Muscle layer of colon (tissue), 2 donors: ENCODE data around the gene ERICH6.
A peak's percentile ranks its signal among the peaks of the same experiment; 100 is the strongest.

Experiments
- H3K27ac ChIP-seq: one replicate; pipeline ENCODE4 v1.7.0; 2013; ENCODE audit warnings: low read depth, mild to moderate bottlenecking, low read length, moderate library complexity
- H3K27me3 ChIP-seq, 2 donors: one replicate each; pipeline ENCODE4 v1.7.0; 2013; ENCODE audit warnings: low read length in 2 of 2, mild to moderate bottlenecking in 2 of 2; ENCODE audit not compliant: insufficient read depth in 2 of 2, control insufficient read depth in 1 of 2
- H3K36me3 ChIP-seq: one replicate; pipeline ENCODE4 v1.7.0; 2013; ENCODE audit warnings: mild to moderate bottlenecking, low read length; ENCODE audit not compliant: insufficient read depth
- H3K4me1 ChIP-seq: one replicate; pipeline ENCODE4 v1.7.0; 2013; ENCODE audit warnings: mild to moderate bottlenecking, low read length; ENCODE audit not compliant: insufficient read depth
- H3K4me3 ChIP-seq, 2 donors: one replicate each; pipeline ENCODE4 v1.7.0; 2013; ENCODE audit warnings: low read length in 2 of 2, low read depth in 1 of 2, mild to moderate bottlenecking in 1 of 2, moderate library complexity in 1 of 2
- H3K9ac ChIP-seq: one replicate; pipeline ENCODE4 v1.7.0; 2013; ENCODE audit warnings: low read length
- H3K9me3 ChIP-seq: one replicate; pipeline ENCODE4 v1.7.0; 2013; ENCODE audit warnings: mild to moderate bottlenecking, low read length
- donor health status: abdominal sarcoma.
- donor health status: Adenocarcinoma of cecum.

The ERICH6 gene

GRCh38 chr3:150703299-150703755, 393 bp downstream of the ERICH6 start:
- no peak overlapping the region for H3K9ac ChIP-seq
- H3K4me3 ChIP-seq, result peak overlapping the region; percentile 65 to 71
- no peaks in the 10 kb centered on the region for H3K27me3 ChIP-seq
- H3K4me1 ChIP-seq, result no peaks in the 10 kb centered on the region
- no peaks in the 10 kb centered on the region for H3K36me3 ChIP-seq
- H3K27ac ChIP-seq, result peak overlapping the region; percentile 76
- no peaks in the 10 kb centered on the region for H3K9me3 ChIP-seq

DNA sequence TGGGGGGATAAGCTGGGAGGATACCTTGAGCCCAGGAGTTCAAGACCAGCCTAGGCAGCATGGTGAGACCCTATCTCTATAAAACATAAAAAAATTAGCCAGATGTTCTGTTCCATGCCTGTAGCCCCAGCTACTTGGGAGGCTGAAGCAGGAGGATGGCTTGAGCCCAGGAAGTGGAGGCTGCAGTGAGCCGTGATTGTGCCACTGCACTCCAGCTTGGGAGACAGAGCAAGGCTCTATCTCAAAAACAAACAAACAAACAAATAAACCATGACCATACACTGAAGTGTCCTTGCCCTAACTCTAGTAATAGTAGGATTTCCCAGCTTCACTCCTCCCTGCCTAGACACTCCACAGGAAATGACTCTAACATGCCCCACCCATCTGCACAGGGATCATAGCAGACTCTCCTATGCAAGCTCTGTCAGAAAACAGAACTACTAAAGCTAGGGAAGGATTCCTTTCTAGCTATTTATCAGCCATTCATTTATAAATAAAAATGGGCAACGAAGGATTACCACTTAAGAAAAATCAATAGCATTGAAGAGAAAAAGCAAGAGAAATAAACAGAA, 4.6 kb downstream of the ERICH6 start:
- Histone ChIP-seq H3K9ac (no peak overlapping the region), H3K36me3 (no peaks in the 10 kb centered on the region), H3K4me3 (no peak overlapping the region), H3K27me3 (no peaks in the 10 kb centered on the region), H3K9me3 (no peaks in the 10 kb centered on the region), H3K4me1 (no peaks in the 10 kb centered on the region), H3K27ac (no peak overlapping the region)

- Histone ChIP-seq H3K9me3 (no peaks in the 10 kb centered on the region), H3K27ac (no peak overlapping the region), H3K9ac (no peak overlapping the region)
Measured at GRCh38 chr3:150697646-150698045, 6.1 kb downstream of the ERICH6 start.

GRCh38 chr3:150691414-150692040, 12.2 kb downstream of the ERICH6 start:
- Histone ChIP-seq H3K36me3 (no peaks in the 10 kb centered on the region), H3K4me1 (no peaks in the 10 kb centered on the region)

More at GRCh38 chr3:150697646-150698045, 6.1 kb downstream of the ERICH6 start:
- Histone ChIP-seq H3K27me3 (no peaks in the 10 kb centered on the region), H3K4me3 (no peak overlapping the region), H3K4me1 (no peaks in the 10 kb centered on the region), H3K36me3 (no peaks in the 10 kb centered on the region)

DNA sequence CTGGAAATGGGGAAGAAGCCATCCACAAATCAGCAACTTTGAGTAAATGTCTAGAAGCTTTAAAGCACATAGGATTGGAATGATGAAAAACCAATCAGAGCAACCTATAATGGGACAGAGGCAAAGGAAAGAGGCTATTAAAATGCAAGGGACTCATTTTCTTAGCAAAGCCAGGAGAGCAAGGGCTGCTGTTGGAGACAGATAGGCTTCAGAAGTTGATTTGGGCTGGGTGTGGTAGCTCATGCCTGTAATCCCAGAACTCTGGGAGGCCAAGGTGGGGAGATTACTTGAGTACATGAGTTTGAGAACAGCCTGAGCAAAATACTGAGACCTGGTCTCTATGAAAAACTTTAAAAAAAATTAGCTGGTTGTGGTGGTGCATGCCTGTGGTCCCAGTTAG, 16.1 kb downstream of the ERICH6 start:
- no peaks in the 10 kb centered on the region for H3K36me3 ChIP-seq
- H3K27ac ChIP-seq, result no peak overlapping the region
- H3K27me3 ChIP-seq, result no peaks in the 10 kb centered on the region
- H3K9ac ChIP-seq, result no peak overlapping the region
- H3K4me3 ChIP-seq, result no peak overlapping the region
- H3K4me1 ChIP-seq, result no peaks in the 10 kb centered on the region
- no peaks in the 10 kb centered on the region for H3K9me3 ChIP-seq

More at GRCh38 chr3:150691414-150692040, 12.2 kb downstream of the ERICH6 start:
- H3K4me3 ChIP-seq, result no peak overlapping the region
- H3K27ac ChIP-seq, result no peak overlapping the region
- H3K27me3 ChIP-seq, result no peaks in the 10 kb centered on the region
- no peak overlapping the region for H3K9ac ChIP-seq
- H3K9me3 ChIP-seq, result no peaks in the 10 kb centered on the region

DNA sequence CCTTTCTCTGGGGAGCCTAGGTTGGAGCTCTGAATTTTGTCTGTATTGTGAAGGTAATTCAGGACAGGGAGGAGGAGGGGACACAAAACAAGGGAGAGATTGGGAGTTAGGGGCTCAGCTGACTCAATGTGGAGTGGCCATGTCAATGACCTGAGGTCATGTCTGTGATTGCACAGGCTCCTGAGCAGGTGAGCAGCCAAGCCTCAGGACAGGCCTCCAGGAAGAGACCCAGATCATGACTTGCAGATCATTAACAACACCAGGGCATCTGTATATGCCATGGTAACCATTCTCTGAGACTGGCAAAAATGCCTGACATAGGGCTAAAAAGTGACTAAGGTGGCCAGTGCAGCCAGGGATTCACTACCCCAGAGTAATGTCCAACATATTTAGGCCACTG, 20.9 kb downstream of the ERICH6 start:
- Histone ChIP-seq H3K36me3 (no peaks in the 10 kb centered on the region), H3K27ac (no peak overlapping the region), H3K4me3 (no peak overlapping the region), H3K9ac (no peak overlapping the region), H3K27me3 (no peaks in the 10 kb centered on the region), H3K9me3 (no peaks in the 10 kb centered on the region), H3K4me1 (no peaks in the 10 kb centered on the region)

GRCh38 chr3:150682279-150682678, 21.4 kb downstream of the ERICH6 start:
- Histone ChIP-seq H3K9ac (no peak overlapping the region), H3K4me1 (no peaks in the 10 kb centered on the region), H3K27ac (no peak overlapping the region), H3K36me3 (no peaks in the 10 kb centered on the region), H3K9me3 (no peaks in the 10 kb centered on the region), H3K4me3 (no peak overlapping the region), H3K27me3 (no peaks in the 10 kb centered on the region)

DNA sequence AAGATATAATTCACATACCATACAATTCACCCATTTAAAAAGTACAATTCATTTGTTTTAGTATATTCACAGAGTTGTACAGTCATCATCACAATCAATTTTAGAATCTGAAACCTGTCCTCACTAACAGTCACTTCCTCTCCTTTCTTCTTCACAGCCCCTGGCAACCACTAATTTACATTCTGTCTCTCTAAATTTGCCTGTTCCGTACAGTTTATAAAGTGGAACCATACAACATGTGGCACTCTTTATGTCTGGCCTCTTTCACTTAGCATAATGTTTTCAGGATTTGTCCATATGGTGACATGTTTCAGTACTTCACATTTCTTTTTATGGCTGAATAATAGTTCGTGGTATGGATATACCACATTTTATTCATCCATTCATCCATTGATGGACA, 22.7 kb downstream of the ERICH6 start:
- no peaks in the 10 kb centered on the region for H3K36me3 ChIP-seq
- H3K27me3 ChIP-seq, result no peaks in the 10 kb centered on the region
- no peak overlapping the region for H3K4me3 ChIP-seq
- H3K9me3 ChIP-seq, result no peaks in the 10 kb centered on the region
- no peak overlapping the region for H3K9ac ChIP-seq
- no peak overlapping the region for H3K27ac ChIP-seq
- H3K4me1 ChIP-seq, result no peaks in the 10 kb centered on the region

- H3K9ac ChIP-seq, result no peak overlapping the region
- no peak overlapping the region for H3K27ac ChIP-seq
- no peaks in the 10 kb centered on the region for H3K4me1 ChIP-seq
- no peaks in the 10 kb centered on the region for H3K9me3 ChIP-seq
- H3K27me3 ChIP-seq, result no peaks in the 10 kb centered on the region
- H3K4me3 ChIP-seq, result no peak overlapping the region
- no peaks in the 10 kb centered on the region for H3K36me3 ChIP-seq
Measured at GRCh38 chr3:150680562-150680961, 23.2 kb downstream of the ERICH6 start.

- no peak overlapping the region for H3K4me3 ChIP-seq
- H3K27ac ChIP-seq, result no peak overlapping the region
- H3K9me3 ChIP-seq, result no peaks in the 10 kb centered on the region
- H3K27me3 ChIP-seq, result no peaks in the 10 kb centered on the region
- H3K36me3 ChIP-seq, result no peaks in the 10 kb centered on the region
- H3K4me1 ChIP-seq, result no peaks in the 10 kb centered on the region
- no peak overlapping the region for H3K9ac ChIP-seq
Measured at GRCh38 chr3:150675587-150675986, 28.1 kb downstream of the ERICH6 start.

DNA sequence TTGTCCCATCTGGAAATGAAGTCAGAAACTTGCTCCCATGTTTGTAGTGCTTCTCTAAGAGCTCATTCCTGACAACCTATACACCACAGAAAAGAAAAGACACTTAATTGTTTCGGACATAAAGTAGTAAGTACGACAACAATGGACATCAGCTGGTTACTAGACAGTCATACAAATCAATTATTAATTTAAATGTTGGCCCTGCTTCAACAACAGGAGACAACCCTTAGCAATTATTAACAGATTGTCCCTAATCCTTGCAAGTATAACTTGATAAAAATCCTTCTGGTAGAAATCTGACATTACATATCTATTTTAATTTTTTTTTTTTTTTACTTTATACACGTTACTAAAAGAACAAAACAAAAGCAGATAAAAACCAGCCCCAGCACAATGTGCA, 29.8 kb downstream of the ERICH6 start:
- H3K4me1 ChIP-seq, result no peaks in the 10 kb centered on the region
- no peaks in the 10 kb centered on the region for H3K36me3 ChIP-seq
- H3K4me3 ChIP-seq, result no peak overlapping the region
- H3K9me3 ChIP-seq, result no peaks in the 10 kb centered on the region
- H3K9ac ChIP-seq, result no peak overlapping the region
- no peaks in the 10 kb centered on the region for H3K27me3 ChIP-seq
- H3K27ac ChIP-seq, result no peak overlapping the region

- Histone ChIP-seq H3K4me1 (no peaks in the 10 kb centered on the region), H3K27me3 (no peaks in the 10 kb centered on the region), H3K4me3 (no peak overlapping the region), H3K36me3 (no peaks in the 10 kb centered on the region), H3K9ac (no peak overlapping the region), H3K27ac (no peak overlapping the region), H3K9me3 (no peaks in the 10 kb centered on the region)
Measured at GRCh38 chr3:150666167-150666566, 37.6 kb downstream of the ERICH6 start.
